Endodermal cell (in vitro differentiated cells): ENCODE measurements around the gene ZNF587B. TPM values are rescaled to one million over a fixed set of nuclear protein-coding genes. Genes with fewer than 3 reads are reported as not detected.
A peak's percentile ranks its signal among the peaks of the same experiment; 100 is the strongest.

Experiments used
- DNase-seq: peaks from one replicate; pipeline ENCODE4 v3.0.0-alpha.2; 2017
- H3K27ac ChIP-seq: 2 replicates; pipeline ENCODE4 v1.5.1; 2013; ENCODE audit warnings: mild to moderate bottlenecking, low read depth, low read length, moderate library complexity
- H3K27me3 ChIP-seq: 2 replicates; pipeline ENCODE4 v1.6.1; 2013; ENCODE audit warnings: mild to moderate bottlenecking, low read length, moderate library complexity; ENCODE audit not compliant: insufficient read depth, control insufficient read depth, poor library complexity, severe bottlenecking
- H3K36me3 ChIP-seq: 2 replicates; pipeline ENCODE4 v1.7.0; 2013; ENCODE audit warnings: mild to moderate bottlenecking, low read length, moderate library complexity; ENCODE audit not compliant: control insufficient read depth, insufficient read depth
- H3K4me1 ChIP-seq: one replicate; pipeline ENCODE4 v1.7.0; 2013; ENCODE audit warnings: low read length; ENCODE audit not compliant: control insufficient read depth, insufficient read depth
- H3K4me3 ChIP-seq: 2 replicates; pipeline ENCODE4 v1.5.1; 2013; ENCODE audit warnings: mild to moderate bottlenecking, low read length, moderate library complexity
- H3K9ac ChIP-seq: 2 replicates; pipeline ENCODE4 v1.6.1; 2013; ENCODE audit warnings: mild to moderate bottlenecking, low read length, moderate library complexity; ENCODE audit not compliant: poor library complexity, severe bottlenecking; ENCODE audit errors: extremely low read depth
- H3K9me3 ChIP-seq: 2 replicates; pipeline ENCODE4 v1.6.1; 2013; ENCODE audit warnings: mild to moderate bottlenecking, low read length, moderate library complexity; ENCODE audit not compliant: control insufficient read depth
- H3K27ac Mint-ChIP-seq: 2 replicates; pipeline ENCODE4 v1.8.0; 2020; ENCODE audit warnings: mixed read lengths
- H3K27me3 Mint-ChIP-seq: 2 replicates; pipeline ENCODE4 v1.8.0; 2021; ENCODE audit warnings: mild to moderate bottlenecking, mixed read lengths; ENCODE audit not compliant: insufficient read depth
- H3K36me3 Mint-ChIP-seq: 2 replicates; pipeline ENCODE4 v1.8.0; 2020; ENCODE audit warnings: low read depth, mixed read lengths
- H3K4me1 Mint-ChIP-seq: 2 replicates; pipeline ENCODE4 v1.8.0; 2020; ENCODE audit warnings: mixed read lengths
- H3K4me3 Mint-ChIP-seq: 2 replicates; pipeline ENCODE4 v1.8.0; 2020; ENCODE audit warnings: mild to moderate bottlenecking, moderate library complexity, mixed read lengths
- H3K9me3 Mint-ChIP-seq: 2 replicates; pipeline ENCODE4 v1.8.0; 2020; ENCODE audit warnings: mild to moderate bottlenecking, mixed read lengths
- WGBS, 2 experiments: methylation state at CpG; one replicate each; pipeline versions ENCODE4 v1.1.5 to v1.1.7; 2013; ENCODE audit warnings: missing lambda C conversion rate in 2 of 2, mixed read lengths in 1 of 2; ENCODE audit not compliant: insufficient coverage in 1 of 2, insufficient read length in 1 of 2; 5-methylcytosine and 5-hydroxymethylcytosine counted together
- total RNA-seq, 2 donors: library from RNA; stranded (reverse); fragmentation: NEBNext Ultra II Directional in 1 of 2; extraction: Animal tissue kit (Norgen Biotek cat#: 25700) in 1 of 2; gene quantifications; 2 replicates in 1 of 2; 3 replicates in 1 of 2; pipeline ENCODE4 v1.2.1, GENCODE V29; 2021
- TF ChIP-seq, protein P1 (sequence below): fragments of 200-600 bp; sonication (generic); conservative IDR thresholded peaks from 2 replicates; pipeline ENCODE4 v1.5.0; 2021; ENCODE audit warnings: antibody characterized with exemption, mild to moderate bottlenecking

The ZNF587B gene
- total RNA-seq, 2 donors from 2014 or later = 37.0 to 39.9 TPM

DNA sequence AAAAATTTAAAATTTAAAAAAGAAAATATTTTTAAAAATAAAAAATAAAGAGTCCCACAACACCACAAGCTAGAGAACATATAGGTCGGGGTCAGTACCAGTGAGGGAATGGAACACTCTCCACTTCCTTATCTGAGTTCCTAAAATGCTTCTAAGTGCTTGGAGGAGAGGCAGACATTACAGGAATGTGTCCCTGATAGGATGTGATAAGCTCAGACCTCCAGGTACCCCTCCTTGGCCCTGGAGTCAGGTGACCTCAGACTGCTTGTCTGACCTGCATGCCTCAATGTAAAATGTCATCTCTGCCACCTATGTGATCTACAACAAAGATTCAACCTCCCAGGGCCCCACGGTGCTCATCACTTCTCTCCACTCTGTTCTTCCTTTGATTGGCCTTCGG, 55.9 kb downstream of the ZNF587B start:
- TF ChIP-seq, protein P1, sequence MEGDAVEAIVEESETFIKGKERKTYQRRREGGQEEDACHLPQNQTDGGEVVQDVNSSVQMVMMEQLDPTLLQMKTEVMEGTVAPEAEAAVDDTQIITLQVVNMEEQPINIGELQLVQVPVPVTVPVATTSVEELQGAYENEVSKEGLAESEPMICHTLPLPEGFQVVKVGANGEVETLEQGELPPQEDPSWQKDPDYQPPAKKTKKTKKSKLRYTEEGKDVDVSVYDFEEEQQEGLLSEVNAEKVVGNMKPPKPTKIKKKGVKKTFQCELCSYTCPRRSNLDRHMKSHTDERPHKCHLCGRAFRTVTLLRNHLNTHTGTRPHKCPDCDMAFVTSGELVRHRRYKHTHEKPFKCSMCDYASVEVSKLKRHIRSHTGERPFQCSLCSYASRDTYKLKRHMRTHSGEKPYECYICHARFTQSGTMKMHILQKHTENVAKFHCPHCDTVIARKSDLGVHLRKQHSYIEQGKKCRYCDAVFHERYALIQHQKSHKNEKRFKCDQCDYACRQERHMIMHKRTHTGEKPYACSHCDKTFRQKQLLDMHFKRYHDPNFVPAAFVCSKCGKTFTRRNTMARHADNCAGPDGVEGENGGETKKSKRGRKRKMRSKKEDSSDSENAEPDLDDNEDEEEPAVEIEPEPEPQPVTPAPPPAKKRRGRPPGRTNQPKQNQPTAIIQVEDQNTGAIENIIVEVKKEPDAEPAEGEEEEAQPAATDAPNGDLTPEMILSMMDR = no peak
- Histone ChIP-seq H3K27me3 (no peaks in the 10 kb centered on the region), H3K27ac (no peak overlapping the region), H3K9ac (peak overlapping the region; percentile 100), H3K4me3 (peak overlapping the region; percentile 98), H3K36me3 (peaks cover 40% of the 10 kb centered on the region), H3K9me3 (peaks cover 23% of the 10 kb centered on the region), H3K4me1 (peaks cover 4% of the 10 kb centered on the region)
- Mint-ChIP-seq H3K4me1 (peaks cover 8% of the 10 kb centered on the region), H3K9me3 (peaks cover 56% of the 10 kb centered on the region), H3K27me3 (no peaks in the 10 kb centered on the region), H3K36me3 (peaks cover 55% of the 10 kb centered on the region), H3K27ac (peak overlapping the region; percentile 29), H3K4me3 (peak overlapping the region; percentile 95)
- 72 to 82% methylated on average over 2 to 3 of the region's 3 CpGs for WGBS, 2 experiments
- DNase-seq = no peak

DNA sequence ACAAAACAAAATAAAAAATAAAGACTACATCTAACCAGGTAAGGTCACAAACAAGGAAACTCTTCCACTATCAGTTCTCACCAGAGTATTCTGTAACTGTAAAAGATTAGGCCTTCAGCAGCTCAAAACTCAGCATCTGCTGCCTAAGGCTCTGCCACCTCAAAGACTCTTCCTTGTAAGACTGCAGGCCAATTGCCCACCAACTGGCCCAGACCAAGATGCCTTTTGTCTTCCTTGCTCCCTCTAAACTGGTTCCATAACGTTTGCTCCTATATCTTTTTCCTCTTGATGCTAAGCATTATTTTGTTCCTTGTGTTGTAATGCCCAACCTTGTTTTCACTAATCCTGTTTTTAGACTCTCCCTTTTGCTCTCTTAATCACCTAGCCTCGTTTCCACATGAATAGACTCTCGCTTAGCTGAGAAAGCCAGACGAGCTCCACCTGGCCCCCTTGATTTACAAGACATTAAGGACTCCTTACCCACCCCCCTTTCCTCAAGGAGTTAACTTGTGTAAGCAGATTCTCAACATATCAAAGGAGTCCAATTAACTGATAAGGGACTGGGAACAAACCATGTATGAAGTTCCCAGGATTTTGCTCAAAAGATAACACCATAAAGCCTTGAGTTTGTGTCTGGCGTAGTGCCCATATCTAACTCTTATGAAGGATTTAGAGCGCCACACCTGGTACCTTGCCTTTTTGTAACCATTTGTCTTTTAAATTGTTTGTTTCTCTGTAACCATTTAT, 57.3 kb downstream of the ZNF587B start:
- Histone ChIP-seq H3K9ac (peak overlapping the region; percentile 100), H3K36me3 (peaks cover 40% of the 10 kb centered on the region), H3K27ac (peak overlapping the region; percentile 88), H3K4me1 (peaks cover 4% of the 10 kb centered on the region), H3K27me3 (no peaks in the 10 kb centered on the region), H3K4me3 (peak overlapping the region; percentile 98), H3K9me3 (peaks cover 23% of the 10 kb centered on the region)
- WGBS, 2 experiments = 2% methylated on average over 6 of the region's 6 CpGs
- TF ChIP-seq, protein P1 = no peak
- Mint-ChIP-seq H3K27ac (peak overlapping the region; percentile 92), H3K36me3 (peaks cover 57% of the 10 kb centered on the region), H3K9me3 (peaks cover 57% of the 10 kb centered on the region), H3K27me3 (no peaks in the 10 kb centered on the region), H3K4me1 (peaks cover 8% of the 10 kb centered on the region), H3K4me3 (peak overlapping the region; percentile 95)
- DNase-seq = peak; percentile 77

DNA sequence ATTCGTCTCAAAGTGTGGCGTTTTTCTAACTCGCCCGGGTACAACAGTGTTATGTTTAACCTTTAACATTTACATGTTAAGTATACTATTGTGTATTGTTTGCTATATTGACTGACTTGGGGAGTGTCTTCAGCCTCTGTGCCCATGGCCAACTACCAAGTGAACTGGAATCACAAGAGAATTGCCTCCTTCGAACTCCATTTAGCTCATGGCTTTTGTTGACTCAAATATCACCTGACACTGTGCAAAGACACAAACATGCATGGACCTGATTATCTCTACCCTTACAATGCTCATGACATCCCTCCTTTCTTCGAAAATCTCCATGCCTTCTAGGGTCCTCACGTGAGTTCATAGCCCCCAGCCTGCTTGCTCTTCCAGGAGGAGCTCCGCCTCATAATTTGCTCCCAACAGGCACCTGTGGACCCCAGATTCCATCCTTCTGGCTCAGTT, 58.0 kb downstream of the ZNF587B start:
- H3K9me3 Mint-ChIP-seq = peaks cover 52% of the 10 kb centered on the region
- peak overlapping the region; percentile 95 for H3K4me3 Mint-ChIP-seq
- Histone ChIP-seq H3K27ac (peak overlapping the region; percentile 88), H3K9me3 (peaks cover 23% of the 10 kb centered on the region), H3K4me3 (peak overlapping the region; percentile 98), H3K4me1 (peaks cover 4% of the 10 kb centered on the region), H3K27me3 (no peaks in the 10 kb centered on the region), H3K36me3 (peaks cover 33% of the 10 kb centered on the region), H3K9ac (peak overlapping the region; percentile 100)
- DNase-seq = no peak
- peaks cover 8% of the 10 kb centered on the region for H3K4me1 Mint-ChIP-seq
- 0% methylated on average over 4 to 7 of the region's 8 CpGs for WGBS, 2 experiments
- TF ChIP-seq, protein P1 = no peak
- no peaks in the 10 kb centered on the region for H3K27me3 Mint-ChIP-seq
- peak overlapping the region; percentile 92 for H3K27ac Mint-ChIP-seq
- H3K36me3 Mint-ChIP-seq = peaks cover 49% of the 10 kb centered on the region
